ENCODE data around the gene EPHB3. TPM values are rescaled to one million over a fixed set of nuclear protein-coding genes. Genes with fewer than 3 reads are reported as not detected.

Gene EPHB3
- total and polyA plus RNA-seq, 4 donors, result 3.1 to 20.5 (median 7.7) TPM

DNA sequence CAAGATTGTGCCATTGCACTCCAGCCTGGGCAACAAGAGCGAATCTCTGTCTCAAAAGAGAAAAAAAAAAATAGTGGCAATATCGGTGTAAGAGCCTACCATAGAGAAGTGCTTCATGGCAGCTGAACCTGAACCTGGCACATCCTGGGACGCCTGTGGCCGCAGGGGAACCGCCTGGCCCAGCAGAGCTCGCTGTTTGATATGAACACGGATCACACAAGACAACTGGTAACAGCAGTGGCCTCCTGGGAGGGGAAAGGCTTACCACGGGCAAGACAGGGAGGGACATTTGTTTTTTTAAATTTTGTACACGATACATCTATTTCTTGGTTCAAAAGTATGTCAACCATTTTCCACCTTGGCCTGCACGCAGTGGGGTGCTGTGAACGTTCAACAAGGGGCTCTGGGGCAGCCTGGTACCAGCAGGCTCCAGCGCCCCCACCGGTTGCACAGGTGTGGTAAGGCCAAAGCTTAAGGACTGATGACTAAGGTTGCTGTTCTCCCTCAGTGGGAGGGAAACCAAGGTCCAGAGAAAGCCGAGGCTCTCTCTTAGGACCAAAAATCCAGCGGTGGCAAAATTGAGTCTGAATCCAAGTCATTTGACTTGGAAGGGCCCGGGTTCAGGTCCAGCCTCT lies 21.7 kb upstream of the EPHB3 start:
- no peak for DNase-seq

DNA sequence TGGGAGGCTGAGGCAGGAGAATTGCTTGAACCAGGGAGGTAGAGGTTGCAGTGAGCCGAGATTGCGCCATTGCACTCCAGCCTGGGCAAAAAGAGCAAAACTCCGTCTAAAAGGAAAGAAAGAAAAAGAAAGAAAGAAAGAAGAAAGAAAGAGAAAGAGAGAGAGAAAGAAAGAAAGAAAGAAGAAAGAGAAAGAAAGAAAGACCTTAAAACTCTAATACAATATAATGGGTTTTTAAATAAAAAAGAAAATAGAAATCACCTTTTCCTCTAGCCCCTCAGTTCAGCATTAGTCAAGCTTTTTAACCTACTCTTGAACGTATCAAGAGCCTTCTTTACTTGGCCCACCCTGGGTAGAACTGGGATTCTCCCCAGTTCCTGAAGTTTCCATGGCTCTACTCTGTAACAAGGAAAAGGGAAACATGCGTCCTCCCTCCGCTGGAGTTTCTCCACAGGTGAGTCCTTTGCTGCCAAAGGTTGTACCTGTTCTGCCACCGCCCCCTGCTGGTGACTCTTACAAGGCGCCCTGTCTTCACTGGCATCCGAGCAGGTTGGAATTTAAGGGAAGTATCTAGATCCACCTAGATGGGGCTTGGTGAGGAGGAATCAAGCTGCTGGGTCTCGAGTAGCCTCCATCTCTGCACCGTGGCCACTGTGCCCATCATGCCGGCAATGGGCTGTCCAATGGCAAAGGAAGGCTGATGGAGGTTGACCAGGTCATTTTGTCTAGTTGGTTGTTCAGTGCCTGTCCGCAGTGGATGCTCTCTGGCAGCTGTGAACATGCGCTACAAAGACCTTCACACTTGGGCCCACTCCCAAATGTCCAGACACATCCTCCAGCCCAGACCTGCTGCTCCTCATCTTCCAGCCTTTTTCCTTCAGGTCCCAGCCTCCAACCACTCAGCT lies 20.6 kb upstream of the EPHB3 start:
- peak; percentile 44 for ATAC-seq (ENCODE audit: insufficient read depth, low FRiP score)

More for the DNA sequence above, 21.7 kb upstream of the EPHB3 start:
- no peak for ATAC-seq (ENCODE audit: insufficient read depth, low FRiP score)
- WGBS, 2 donors, result 82 to 83% methylated on average over 16 of the region's 16 CpGs
- Histone ChIP-seq H3K27me3 (ENCODE audit: control insufficient read depth in 3 of 3, insufficient read depth in 3 of 3, low read length in 2 of 3) (peaks cover 0 to 25% (median 19%) of the 10 kb centered on the region in 3 donors), H3K27ac (ENCODE audit: low read depth in 1 of 2, low read length in 1 of 2) (no peak overlapping the region), H3K36me3 (ENCODE audit: control insufficient read depth in 4 of 4, insufficient read depth in 4 of 4, low read length in 4 of 4) (no peaks in the 10 kb centered on the region), H3K9ac (ENCODE audit: insufficient read depth in 1 of 2, low read length in 2 of 2) (no peak overlapping the region), H3K4me3 (no peak overlapping the region), H3K4me1 (ENCODE audit: control insufficient read depth in 5 of 5, insufficient read depth in 5 of 5, low read length in 5 of 5) (no peaks in the 10 kb centered on the region), H3K9me3 (ENCODE audit: control insufficient read depth in 4 of 4, insufficient read depth in 3 of 4, low read length in 3 of 4) (no peaks in the 10 kb centered on the region)
- TF ChIP-seq, protein P1, sequence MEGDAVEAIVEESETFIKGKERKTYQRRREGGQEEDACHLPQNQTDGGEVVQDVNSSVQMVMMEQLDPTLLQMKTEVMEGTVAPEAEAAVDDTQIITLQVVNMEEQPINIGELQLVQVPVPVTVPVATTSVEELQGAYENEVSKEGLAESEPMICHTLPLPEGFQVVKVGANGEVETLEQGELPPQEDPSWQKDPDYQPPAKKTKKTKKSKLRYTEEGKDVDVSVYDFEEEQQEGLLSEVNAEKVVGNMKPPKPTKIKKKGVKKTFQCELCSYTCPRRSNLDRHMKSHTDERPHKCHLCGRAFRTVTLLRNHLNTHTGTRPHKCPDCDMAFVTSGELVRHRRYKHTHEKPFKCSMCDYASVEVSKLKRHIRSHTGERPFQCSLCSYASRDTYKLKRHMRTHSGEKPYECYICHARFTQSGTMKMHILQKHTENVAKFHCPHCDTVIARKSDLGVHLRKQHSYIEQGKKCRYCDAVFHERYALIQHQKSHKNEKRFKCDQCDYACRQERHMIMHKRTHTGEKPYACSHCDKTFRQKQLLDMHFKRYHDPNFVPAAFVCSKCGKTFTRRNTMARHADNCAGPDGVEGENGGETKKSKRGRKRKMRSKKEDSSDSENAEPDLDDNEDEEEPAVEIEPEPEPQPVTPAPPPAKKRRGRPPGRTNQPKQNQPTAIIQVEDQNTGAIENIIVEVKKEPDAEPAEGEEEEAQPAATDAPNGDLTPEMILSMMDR (IDR thresholded peaks at IDR 0.05; ENCODE audit: control extremely low read depth, extremely low read depth), result no peak

DNA sequence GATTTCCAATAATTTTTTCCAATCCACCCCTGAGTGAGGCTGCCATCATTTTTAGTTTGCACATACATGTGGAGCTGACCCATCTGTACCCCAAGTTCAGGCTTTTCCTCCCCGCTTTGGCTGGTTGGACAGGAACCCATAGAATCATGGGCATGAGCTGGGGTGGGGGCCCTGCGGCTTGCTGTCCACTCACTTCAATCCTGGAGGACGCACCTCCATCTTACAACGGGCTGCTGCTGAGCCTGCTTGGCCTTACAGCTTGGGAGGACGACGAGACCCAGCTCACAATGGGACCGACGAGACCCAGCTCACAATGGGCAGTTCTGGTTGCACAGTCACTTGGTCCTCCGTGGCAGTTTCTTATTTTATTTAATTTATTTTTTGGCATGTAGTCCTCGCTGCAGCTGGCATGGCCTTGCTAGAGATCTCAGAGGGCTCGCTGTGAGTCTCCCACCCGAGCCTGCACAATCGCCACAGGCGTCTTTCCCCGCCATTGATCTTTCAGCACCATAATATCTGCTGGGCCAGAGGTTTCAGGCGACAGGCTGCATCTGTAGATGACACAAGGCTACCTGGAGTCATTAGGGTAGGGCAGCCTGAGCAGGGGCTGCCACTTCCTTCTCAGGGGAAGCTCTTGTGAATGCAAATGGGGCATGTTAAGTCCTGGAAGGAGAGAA lies 19.6 kb upstream of the EPHB3 start:
- Histone ChIP-seq H3K36me3 (ENCODE audit: control insufficient read depth in 4 of 4, insufficient read depth in 4 of 4, low read length in 4 of 4) (no peaks in the 10 kb centered on the region), H3K27ac (ENCODE audit: low read depth in 1 of 2, low read length in 1 of 2) (no peak overlapping the region), H3K27me3 (ENCODE audit: control insufficient read depth in 3 of 3, insufficient read depth in 3 of 3, low read length in 2 of 3) (peaks cover 0 to 19% (median 18%) of the 10 kb centered on the region in 3 donors), H3K9ac (ENCODE audit: insufficient read depth in 1 of 2, low read length in 2 of 2) (no peak overlapping the region), H3K9me3 (ENCODE audit: control insufficient read depth in 4 of 4, insufficient read depth in 3 of 4, low read length in 3 of 4) (no peaks in the 10 kb centered on the region), H3K4me1 (ENCODE audit: control insufficient read depth in 5 of 5, insufficient read depth in 5 of 5, low read length in 5 of 5) (no peaks in the 10 kb centered on the region), H3K4me3 (no peak overlapping the region)
- TF ChIP-seq, protein P1 (IDR thresholded peaks at IDR 0.05; ENCODE audit: control extremely low read depth, extremely low read depth), result no peak
- WGBS, 2 donors, result 78 to 82% methylated on average over 16 of the region's 16 CpGs
- no peak for ATAC-seq (ENCODE audit: insufficient read depth, low FRiP score)
- DNase-seq, result no peak

More for the DNA sequence above, 20.6 kb upstream of the EPHB3 start:
- no peak overlapping the region for H3K9ac ChIP-seq (ENCODE audit: insufficient read depth in 1 of 2, low read length in 2 of 2)
- TF ChIP-seq, protein P1 (IDR thresholded peaks at IDR 0.05; ENCODE audit: control extremely low read depth, extremely low read depth), result peak; percentile 64
- no peaks in the 10 kb centered on the region for H3K36me3 ChIP-seq (ENCODE audit: control insufficient read depth in 4 of 4, insufficient read depth in 4 of 4, low read length in 4 of 4)
- no peak overlapping the region for H3K4me3 ChIP-seq
- no peak overlapping the region for H3K27ac ChIP-seq (ENCODE audit: low read depth in 1 of 2, low read length in 1 of 2)
- peaks cover 0 to 22% (median 19%) of the 10 kb centered on the region in 3 donors for H3K27me3 ChIP-seq (ENCODE audit: control insufficient read depth in 3 of 3, insufficient read depth in 3 of 3, low read length in 2 of 3)
- peak; percentile 42 to 67 (median 66) for DNase-seq
- 37 to 43% methylated on average over 14 of the region's 14 CpGs for WGBS, 2 donors
- no peaks in the 10 kb centered on the region for H3K4me1 ChIP-seq (ENCODE audit: control insufficient read depth in 5 of 5, insufficient read depth in 5 of 5, low read length in 5 of 5)
- H3K9me3 ChIP-seq (ENCODE audit: control insufficient read depth in 4 of 4, insufficient read depth in 3 of 4, low read length in 3 of 4), result no peaks in the 10 kb centered on the region
